Stimulated activated CD8-positive, alpha-beta memory T cell treated with anti-CD3 and anti-CD28 coated beads, Interleukin-12 subunit alpha, Interleukin-12 subunit beta, amount 100 ng/mL, for 24 hours (primary cell): ENCODE results near the gene LMAN2.
"Not testable (repeated sequence)": the region's sequence is repeated elsewhere in the genome, so short reads cannot be mapped to it uniquely, and the experiment has no call there.

Experiments
- DNase-seq: peaks from one replicate; pipeline ENCODE4 v3.0.0-alpha.2; 2020; ENCODE audit errors: extremely low read depth

The LMAN2 gene

GRCh38 chr5:177306674-177307543 is 44.6 kb downstream of the LMAN2 start:
- no peak for DNase-seq

GRCh38 chr5:177306103-177306640 is 45.3 kb downstream of the LMAN2 start:
- DNase-seq = not testable (repeated sequence)

DNA sequence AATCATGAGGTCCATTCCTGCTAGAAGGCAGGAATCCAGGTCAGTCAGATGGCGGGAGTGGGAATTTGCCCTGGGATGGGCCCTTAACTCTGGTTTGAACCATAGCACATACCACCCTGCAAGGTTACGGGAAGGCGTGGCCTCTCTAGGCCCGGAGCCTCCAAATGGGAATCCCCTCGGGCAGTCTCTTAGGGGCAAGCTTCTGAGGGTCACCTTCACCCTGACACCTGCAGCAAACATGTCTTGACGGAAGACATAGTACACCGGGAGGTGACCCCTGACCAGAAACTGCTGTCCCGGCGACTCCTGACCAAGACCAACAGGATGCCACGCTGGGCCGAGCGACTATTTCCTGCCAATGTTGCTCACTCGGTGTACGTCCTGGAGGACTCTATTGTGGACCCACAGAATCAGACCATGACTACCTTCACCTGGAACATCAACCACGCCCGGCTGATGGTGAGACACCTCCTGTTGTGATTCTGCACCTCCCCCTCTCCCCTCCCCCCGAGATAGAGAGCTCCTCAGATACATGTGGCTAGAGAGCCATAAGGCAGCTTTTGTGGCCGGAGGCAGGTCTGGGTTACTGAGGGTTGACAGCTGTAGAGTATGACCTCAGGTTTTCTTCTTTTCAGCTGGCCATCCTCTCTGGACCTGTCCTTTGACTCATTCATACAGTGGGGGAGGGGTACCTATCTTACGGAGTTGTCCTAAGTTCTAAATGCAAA is 46.9 kb downstream of the LMAN2 start:
- DNase-seq = no peak

DNA sequence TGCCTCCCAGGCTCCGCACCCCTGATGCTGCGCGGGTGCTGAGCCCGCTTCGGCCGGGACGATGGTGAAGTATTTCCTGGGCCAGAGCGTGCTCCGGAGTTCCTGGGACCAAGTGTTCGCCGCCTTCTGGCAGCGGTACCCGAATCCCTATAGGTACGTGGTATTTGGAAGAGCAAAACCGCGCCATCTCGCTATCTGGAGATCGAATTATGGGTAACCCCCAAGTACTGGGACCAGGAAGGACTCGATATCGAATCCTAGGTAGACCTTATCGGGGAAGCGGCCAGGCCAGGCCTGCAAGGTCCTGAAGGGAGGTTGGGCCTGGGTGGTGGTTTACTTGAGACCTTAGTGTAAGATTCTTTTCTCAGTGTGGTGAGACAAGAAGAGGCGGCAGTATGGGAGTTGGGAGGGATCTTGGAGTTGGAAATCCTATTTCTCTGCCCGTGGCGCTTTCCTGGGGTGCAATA is 47.5 kb downstream of the LMAN2 start:
- DNase-seq = no peak

DNA sequence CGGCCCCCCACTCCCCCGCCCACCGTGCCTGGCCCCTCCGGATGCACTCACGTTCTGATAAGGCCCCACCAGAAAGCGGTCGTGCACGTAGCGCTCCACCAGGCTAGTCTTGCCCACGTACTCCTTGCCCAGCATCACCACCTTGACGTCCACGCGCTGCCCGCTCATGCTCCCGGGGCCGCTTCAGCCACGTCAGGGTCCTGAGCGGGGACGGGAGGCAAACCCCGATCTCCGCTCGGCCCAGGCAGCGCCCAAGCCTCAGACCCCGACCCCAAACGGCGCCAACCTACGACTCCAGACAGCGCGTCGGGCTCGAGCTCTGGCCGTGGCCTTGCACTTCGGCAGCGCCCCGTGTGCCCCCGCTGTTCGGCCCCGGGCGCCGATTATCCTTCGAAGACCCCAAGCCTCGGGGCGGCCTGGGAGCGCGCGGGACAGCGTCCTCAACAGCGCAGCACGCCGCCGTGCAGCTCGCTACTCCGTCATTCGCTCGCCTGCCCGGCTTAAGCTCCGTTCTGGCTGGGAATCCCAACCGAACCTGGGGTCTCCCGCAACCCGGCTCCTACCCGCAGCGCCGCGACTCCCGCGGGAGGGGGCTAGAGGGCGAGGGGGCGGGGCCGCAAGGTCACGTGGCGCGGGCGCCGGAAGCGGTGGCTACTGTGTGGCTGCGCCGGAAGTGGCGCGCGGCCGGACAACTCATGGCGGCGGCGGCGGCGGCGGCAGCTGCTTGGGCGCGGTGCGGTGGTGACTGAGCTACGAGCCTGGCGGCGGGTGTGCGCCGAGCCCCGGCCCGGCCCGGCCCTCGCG is 48.1 kb downstream of the LMAN2 start, which contains the start of the genes PRELID1 and RAB24:
TSS of gene PRELID1 (plus strand) at position 679 of the 804 bp plus-strand sequence. CDS start 187 bp downstream, outside the sequence.
TSS of gene RAB24 (minus strand) at position 599 of the 804 bp plus-strand sequence. CDS start at position 168, 431 bp downstream.
- DNase-seq = peak; percentile 81

DNA sequence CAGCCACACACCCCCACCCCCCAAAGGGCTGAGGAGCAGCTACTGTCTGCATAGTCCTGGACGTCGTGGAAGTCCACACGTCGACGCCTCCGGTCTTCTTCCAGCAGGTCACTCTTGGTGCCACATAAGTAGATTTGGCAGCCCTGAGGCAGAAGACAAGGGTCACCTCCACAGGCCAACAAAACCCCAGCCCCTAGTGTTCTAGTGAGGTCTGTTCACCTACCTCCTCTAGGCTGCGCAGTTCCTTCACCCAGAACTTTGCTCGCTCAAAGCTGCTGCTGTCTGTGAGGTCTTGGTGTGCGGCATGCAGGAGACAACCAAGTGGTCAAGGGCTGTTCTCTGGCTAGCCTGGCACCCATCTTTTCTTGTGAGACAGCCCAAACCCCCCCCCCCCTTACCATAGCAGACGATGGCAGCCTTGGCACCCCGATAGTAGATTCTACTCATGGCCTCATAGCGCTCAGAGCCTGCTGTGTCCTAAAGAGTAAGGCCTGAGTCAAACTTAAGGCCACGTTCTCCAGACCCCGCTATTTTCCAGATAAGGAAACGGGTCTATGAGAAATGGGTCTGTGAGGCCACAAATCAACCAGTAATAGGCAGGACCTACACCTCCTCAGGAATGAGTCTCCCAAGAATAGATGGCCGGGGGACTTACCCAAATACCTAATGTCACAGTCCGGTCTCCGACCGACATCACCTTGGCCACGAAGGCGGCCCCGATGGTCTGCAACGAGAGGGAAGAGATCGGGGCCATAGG is 48.9 kb downstream of the LMAN2 start:
- no peak for DNase-seq

DNA sequence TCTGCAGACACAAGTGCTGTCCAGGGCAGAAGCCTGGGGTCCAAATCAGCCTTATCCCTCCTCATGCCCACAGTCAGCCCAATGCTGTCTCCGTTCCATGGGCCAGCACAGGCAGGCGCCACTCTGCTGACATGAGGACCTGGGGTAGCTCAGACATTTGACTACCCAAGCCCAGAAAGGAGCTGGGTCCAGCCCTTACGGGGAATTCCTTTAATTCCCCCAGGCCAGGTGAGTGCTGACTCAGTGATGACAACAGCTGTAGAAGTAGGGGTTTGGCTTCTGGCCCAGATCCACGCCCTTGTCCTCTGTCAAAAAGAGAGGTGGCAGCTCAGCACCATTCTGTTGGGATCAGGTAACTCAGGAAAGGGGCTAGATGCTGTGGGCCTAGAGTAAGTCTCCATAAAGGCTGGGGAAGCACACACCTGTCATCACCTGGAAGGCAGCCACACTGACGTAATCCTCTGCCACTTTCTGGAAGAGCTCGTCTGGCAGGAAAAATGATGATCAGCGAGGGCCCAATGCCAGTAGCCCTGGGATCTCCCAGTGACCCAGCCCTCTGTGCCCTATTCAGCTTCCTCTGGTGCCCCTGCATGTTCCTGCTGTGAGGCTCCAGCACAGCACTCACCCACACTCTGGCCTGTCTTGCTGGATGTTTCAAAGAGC is 49.8 kb downstream of the LMAN2 start:
- DNase-seq = no peak

- no peak for DNase-seq
These were observed 50.5 kb downstream of the LMAN2 start for GRCh38 chr5:177300951-177301350.

- DNase-seq = no peak
These were observed 51.1 kb downstream of the LMAN2 start for GRCh38 chr5:177300236-177300880.

- no peak for DNase-seq
These were observed 51.8 kb downstream of the LMAN2 start for GRCh38 chr5:177299697-177300096.

DNA sequence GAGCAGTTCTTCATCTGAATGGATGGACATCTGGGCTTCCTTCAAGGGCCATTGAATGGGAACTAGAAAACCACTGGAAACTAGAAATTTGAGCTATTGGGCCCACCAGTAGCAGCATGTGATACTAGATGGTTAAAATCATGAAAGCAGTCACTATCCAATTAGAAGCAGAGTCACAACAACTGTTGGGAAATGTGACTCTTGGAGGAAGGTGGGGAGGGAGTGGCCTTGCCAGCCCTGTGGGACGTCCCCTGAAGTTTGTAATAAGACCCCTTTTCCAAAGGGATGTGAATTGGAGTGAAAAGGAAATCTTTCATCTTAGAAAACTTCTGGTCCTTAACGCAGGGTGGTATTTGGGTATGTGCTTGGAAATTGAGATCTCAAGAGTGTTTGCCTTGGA is 53.5 kb downstream of the LMAN2 start:
- no peak for DNase-seq

DNA sequence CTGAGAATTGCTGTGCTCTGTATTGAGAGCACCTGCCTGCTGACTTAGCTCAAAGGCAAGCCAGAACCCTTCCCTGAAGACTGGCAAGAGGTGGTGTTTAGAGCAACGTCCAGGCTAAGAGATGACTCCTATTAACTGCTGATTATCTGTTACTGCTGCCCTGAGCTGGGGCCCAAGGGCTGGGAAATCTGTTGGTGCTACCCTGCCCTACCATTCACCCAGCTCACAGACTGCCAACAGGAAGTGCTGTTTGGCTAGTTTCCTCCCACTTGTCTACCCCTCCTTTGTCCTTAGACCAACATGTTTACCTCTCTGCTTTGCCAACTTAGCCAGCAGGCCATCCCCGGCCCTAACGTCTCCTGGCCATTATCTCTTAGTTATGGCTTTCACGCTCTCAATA is 54.9 kb downstream of the LMAN2 start:
- DNase-seq = no peak

GRCh38 chr5:177295924-177296323 is 55.5 kb downstream of the LMAN2 start:
- DNase-seq = no peak

- no peak for DNase-seq
These were observed 56.8 kb downstream of the LMAN2 start for GRCh38 chr5:177294632-177295031.

DNA sequence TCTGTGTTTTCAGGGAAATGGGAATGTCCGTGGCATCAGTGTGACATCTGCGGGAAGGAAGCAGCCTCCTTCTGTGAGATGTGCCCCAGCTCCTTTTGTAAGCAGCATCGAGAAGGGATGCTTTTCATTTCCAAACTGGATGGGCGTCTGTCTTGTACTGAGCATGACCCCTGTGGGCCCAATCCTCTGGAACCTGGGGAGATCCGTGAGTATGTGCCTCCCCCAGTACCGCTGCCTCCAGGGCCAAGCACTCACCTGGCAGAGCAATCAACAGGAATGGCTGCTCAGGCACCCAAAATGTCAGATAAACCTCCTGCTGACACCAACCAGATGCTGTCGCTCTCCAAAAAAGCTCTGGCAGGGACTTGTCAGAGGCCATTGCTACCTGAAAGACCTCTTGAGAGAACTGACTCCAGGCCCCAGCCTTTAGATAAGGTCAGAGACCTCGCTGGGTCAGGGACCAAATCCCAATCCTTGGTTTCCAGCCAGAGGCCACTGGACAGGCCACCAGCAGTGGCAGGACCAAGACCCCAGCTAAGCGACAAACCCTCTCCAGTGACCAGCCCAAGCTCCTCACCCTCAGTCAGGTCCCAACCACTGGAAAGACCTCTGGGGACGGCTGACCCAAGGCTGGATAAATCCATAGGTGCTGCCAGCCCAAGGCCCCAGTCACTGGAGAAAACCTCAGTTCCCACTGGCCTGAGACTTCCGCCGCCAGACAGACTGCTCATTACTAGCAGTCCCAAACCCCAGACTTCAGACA is 57.5 kb downstream of the LMAN2 start:
- DNase-seq = no peak

- no peak for DNase-seq
These were observed 59.7 kb downstream of the LMAN2 start for GRCh38 chr5:177291735-177292134.

GRCh38 chr5:177290816-177291596 is 60.5 kb downstream of the LMAN2 start:
- DNase-seq = no peak

GRCh38 chr5:177288191-177288590 is 63.3 kb downstream of the LMAN2 start:
- DNase-seq = no peak
